ENCODE measurements around the gene GMDS. TPM values are rescaled to one million over a fixed set of nuclear protein-coding genes. Genes with fewer than 3 reads are reported as not detected.
A peak's percentile ranks its signal among the peaks of the same experiment; 100 is the strongest.

Gene GMDS
- total RNA-seq, 1 donor from 2014 or later, result 31.4 TPM

- no peak for DNase-seq (ENCODE audit: low spot score)
- no peak for ATAC-seq
- intact Hi-C loops (cut with DNase I), result no loop called here
Observed at GRCh38 chr6:2185466-2185865, 59.9 kb downstream of the GMDS start.

DNA sequence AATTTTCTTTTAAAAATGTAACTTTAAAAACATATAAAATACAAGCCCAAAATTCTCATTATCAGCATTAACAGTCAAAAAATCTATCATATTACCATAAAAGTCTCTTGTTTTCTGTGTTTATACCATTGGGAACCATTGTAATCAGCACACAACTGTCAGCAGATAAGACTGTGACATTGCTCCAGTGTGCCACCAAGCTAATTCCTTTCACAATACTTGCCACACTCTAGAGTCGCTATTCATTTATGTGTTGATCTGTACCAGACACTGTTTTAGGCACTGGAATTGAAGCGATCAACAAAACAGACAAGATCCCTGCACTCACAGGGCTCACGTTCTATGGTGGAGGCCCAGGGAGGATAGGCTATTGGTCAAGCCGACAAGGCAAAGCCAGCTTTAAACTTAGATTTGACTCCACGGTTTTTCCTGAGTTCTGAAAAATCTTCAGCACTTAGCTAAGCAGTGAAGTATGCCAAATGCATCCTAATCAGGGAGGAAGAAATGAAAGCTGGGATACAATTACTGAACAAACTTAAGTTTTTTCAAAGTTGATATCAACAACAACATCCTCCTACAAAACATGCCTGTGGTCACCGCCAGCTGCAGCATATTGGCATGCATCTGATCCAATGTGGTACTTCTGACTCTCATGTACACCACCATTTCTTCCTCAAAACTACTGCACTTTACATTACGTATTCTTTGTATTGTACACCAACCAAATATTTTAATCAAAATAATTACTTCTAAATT is 60.5 kb downstream of the GMDS start:
- DNase-seq (ENCODE audit: low spot score), result no peak
- intact Hi-C loops (cut with DNase I), result no loop called here
- no peak for ATAC-seq

- no peak for DNase-seq (ENCODE audit: low spot score)
- ATAC-seq, result no peak
- intact Hi-C loops (cut with DNase I), result no loop called here
Observed at GRCh38 chr6:2183752-2184151, 61.7 kb downstream of the GMDS start.

DNA sequence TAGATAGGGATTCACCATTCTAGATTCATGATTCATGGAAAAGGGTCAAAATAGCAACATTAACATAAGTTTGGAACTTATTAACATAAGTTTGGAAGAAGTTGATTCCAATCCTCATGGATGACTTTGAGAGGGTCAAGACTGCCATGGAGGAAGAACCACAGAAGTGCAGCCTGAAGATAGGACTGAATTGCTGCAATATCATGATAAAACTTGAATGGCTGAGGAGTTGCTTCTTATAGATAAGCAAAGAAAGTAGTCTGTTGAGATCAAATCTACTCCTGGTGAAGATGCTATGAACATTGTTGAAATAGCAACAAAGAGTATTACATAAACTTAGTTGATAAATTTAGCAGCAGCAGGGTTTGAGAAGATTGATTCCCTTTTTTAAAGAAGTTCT is 62.2 kb downstream of the GMDS start:
- intact Hi-C loops (cut with DNase I), result no loop called here
- ATAC-seq, result no peak
- no peak for DNase-seq (ENCODE audit: low spot score)

DNA sequence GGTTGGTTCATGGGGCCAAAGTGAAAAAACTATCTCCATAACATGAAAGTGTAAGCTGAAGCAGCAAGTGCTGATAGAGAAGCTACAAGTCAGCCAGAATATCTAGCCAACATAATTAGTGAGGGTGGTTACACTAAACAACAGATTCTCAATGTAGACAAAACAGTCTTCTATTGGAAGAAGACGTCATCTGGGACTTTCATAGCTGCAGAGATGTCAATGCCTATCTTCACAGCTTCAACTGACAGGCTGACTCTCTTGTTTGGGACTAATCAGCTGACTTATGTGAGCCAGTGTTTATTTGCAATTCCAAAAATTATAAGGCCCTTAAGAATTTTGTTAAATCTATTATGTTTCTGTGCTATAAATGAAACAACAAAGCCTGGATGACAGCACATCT is 63.2 kb downstream of the GMDS start:
- intact Hi-C loops (cut with DNase I), result no loop called here

GRCh38 chr6:2181567-2181966 is 63.8 kb downstream of the GMDS start:
- DNase-seq (ENCODE audit: low spot score), result no peak
- intact Hi-C loops (cut with DNase I), result no loop called here

More for the DNA sequence above, 63.2 kb downstream of the GMDS start:
- ATAC-seq, result no peak
- no peak for DNase-seq (ENCODE audit: low spot score)

DNA sequence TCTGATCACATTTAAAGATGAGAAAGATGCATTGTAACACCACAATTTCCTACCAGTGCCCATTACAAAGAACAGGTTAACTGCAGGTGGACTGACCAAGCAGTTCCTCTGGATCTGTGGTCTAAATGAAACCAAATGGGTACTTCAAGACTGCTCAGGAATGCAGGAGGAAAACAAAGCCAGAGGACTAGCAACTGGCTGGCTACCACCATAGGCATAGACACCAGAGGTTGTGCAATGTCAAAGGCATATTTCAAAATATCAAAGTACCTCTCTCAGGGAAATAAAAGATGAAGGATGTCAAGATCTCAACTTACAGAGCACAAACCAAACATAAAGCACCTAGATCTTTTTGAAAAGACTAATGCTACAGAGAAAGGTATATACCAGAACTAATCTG is 65.5 kb downstream of the GMDS start:
- peak; percentile 73 for ATAC-seq
- DNase-seq (ENCODE audit: low spot score), result no peak
- intact Hi-C loops (cut with DNase I), result no loop called here

More at GRCh38 chr6:2181567-2181966, 63.8 kb downstream of the GMDS start:
- ATAC-seq, result no peak

DNA sequence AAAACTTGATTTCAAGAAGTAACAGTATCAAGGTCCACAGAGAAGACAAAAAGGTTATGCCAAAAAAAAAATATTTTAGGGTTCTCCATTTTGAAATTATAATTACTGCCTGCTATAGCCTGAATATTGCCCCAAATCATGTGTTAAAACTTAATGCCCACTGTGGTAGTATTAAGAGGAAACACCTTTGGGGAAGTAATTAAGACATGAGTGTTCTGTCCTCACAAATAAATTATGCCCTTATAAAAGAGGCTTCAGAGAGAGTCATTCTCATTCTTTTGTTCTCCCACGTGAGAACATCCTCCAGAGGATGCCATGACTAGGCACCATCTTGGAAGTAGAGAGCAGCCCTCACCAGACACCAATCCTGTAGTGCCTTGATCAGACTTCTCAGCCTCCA is 66.2 kb downstream of the GMDS start:
- DNase-seq (ENCODE audit: low spot score) (no peak), ATAC-seq (no peak)
- intact Hi-C loops (cut with DNase I), result no loop called here

DNA sequence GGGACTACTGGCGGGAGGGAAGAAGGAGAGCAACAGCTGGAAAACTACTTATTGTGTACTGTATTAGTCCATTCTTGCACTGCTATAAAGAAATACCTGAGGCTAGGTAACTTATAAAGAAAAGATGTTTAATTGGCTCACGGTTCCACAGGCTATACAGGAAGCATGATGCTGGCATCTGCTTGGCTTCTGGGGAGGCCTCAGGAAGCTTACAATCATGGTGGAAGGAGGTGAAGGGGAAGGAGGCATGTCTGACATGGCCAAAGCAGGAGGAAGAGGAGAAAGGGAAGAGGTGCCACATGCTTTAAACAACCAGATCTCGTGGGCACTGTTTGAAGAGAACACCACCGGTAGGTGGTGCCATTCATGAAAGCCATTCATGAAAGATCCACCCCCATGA is 67.3 kb downstream of the GMDS start:
- intact Hi-C loops (cut with DNase I), result no loop called here

GRCh38 chr6:2175825-2176224 is 69.6 kb downstream of the GMDS start:
- DNase-seq (ENCODE audit: low spot score) (no peak), ATAC-seq (no peak)
- intact Hi-C loops (cut with DNase I), result no loop called here

More for the DNA sequence above, 67.3 kb downstream of the GMDS start:
- ATAC-seq (no peak), DNase-seq (ENCODE audit: low spot score) (no peak)

DNA sequence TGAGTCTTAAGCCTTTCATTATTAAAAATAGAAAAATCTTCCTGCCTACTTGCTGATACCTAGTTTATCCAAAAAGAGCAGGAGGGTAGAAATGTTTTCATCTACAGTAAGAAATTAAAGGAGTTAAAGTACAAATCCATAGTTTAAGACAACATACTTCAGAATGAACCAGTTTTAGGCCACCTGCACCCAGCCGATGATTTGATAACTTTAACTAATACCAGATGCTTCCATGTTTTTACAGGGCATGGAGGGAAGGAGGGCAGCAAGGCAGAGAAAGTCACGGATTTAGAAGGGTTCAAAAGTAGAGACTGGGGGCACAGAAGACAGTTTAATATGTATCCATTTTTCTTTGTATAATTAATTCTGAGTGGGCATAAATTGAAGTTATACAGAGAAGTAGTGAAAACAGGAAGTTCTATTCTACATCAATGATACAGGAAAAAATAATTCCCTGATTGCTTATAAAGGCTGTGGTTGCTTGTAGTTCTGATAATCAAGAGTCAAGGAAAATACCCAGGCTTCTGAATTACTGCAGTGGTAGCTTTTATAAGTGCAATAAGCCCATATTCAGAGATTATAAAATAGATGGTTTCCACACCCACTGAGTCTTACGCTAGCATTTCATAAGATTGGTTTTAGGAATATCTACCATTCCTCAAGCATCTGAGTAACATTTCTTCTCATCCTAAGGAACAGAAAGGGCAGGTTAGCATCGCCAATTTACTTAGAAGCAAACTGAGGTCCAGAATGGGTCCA is 72.0 kb downstream of the GMDS start:
- DNase-seq (ENCODE audit: low spot score), result no peak
- intact Hi-C loops (cut with DNase I), result no loop called here
- no peak for ATAC-seq

DNA sequence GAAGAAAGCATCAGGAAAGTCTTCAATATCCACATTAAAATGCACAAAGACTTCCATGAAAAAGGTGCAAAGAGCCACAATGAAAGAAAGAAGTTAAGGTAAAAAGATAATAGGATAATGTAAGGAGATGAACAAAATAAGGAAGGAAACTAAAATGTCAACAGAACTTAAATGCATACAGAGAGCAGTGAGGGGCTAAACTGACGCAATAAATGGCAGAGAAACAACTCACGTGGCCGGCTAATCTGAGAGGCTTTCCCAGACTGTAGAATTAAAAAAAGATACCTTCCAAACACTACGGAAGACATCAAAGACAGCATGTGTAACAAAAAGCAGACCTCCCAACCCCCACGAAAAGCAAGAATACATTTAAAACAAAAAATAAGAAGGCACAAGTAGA is 73.7 kb downstream of the GMDS start:
- DNase-seq (ENCODE audit: low spot score) (no peak), ATAC-seq (no peak)
- intact Hi-C loops (cut with DNase I), result no loop called here

- intact Hi-C loops (cut with DNase I), result no loop called here
- DNase-seq (ENCODE audit: low spot score), result no peak
- no peak for ATAC-seq
Observed at GRCh38 chr6:2168480-2168879, 76.9 kb downstream of the GMDS start.

DNA sequence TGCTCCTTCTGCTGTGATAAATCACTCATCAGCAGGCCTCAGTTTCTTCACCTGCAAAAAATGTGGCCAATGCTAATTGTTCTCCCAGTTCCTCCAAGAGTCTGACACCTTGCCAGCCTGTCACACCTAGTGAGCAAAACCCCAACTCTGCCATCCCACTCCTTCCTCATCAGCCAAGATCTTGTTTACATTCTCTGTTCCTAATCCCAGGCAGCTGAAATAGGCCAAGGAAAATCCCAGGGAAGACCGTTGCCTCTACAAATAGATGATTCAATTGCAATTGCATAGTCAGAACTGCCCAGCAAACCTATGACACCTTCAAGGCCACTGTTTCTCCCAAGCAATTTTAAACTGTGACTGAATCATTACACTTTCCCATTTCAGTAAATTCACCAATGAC is 78.7 kb downstream of the GMDS start:
- ATAC-seq (no peak), DNase-seq (ENCODE audit: low spot score) (no peak)
- intact Hi-C loops (cut with DNase I), result no loop called here

- intact Hi-C loops (cut with DNase I), result no loop called here
- DNase-seq (ENCODE audit: low spot score), result no peak
- no peak for ATAC-seq
Observed at GRCh38 chr6:2165286-2165685, 80.1 kb downstream of the GMDS start.

DNA sequence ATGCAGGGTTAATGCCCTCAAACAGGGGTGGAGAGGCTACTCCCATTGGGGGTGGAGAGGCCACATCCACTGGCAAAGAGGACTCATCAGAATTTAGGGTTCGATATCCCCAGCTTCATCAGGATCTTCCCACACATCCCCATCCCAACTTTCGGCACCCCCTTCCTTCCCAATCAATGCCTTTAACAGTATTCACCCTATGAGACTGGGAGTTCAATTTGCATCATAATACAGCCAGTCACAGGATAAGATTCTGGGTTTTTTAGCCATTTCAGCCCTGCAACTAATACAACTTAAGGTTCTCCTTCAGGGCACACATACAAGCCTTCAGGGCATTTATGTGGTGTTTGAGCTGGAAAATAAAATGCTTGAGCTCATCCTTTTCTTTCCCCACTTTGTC is 80.9 kb downstream of the GMDS start:
- intact Hi-C loops (cut with DNase I), result no loop called here
- ATAC-seq, result no peak
- DNase-seq (ENCODE audit: low spot score), result no peak

DNA sequence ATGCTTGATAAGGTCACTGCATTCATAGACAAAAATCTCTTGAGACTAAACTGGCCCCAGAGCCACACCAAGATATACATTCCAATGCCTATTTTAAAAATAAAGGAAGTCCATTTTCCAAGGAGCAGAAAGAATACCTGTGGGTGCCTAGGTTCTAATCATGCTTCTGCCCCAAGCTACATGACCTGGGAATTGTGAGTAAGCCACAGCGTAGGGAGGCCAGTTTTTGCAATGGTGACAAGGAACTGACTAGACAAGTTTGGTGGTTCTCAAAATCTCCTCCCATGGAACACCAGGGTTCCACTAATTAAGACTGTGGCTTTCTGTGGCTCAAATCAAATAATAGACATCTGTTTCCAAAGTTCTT is 83.3 kb downstream of the GMDS start:
- intact Hi-C loops (cut with DNase I), result no loop called here
- ATAC-seq, result no peak
- DNase-seq (ENCODE audit: low spot score), result no peak

- DNase-seq (ENCODE audit: low spot score), result no peak
- peak; percentile 19 for ATAC-seq
- intact Hi-C loops (cut with DNase I), result no loop called here
Observed at GRCh38 chr6:2158596-2159271, 86.7 kb downstream of the GMDS start.

- peak; percentile 87 for ATAC-seq
- intact Hi-C loops (cut with DNase I), result no loop called here
Observed at GRCh38 chr6:2157441-2158127, 87.8 kb downstream of the GMDS start.

DNA sequence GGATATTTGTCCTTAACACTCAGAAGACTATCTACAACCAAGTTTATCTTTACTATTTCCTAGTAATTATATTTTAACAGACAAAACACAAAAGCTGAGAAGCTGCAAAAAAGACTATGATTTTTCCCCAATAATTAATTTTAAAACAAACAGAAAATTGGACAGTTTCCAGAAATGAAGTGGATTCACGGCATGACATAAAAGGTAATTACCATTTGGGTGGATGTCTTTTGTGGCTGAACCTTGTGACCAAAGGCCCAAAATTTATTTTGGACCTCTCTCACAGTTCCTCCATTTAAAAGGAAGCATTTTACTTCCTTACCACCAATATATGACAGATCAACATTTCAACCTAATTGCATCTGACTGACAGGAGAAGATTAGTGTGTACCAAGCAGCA is 90.2 kb downstream of the GMDS start:
- DNase-seq (ENCODE audit: low spot score) (no peak), ATAC-seq (no peak)
- intact Hi-C loops (cut with DNase I), result no loop called here

More at GRCh38 chr6:2157441-2158127, 87.8 kb downstream of the GMDS start:
- DNase-seq (ENCODE audit: low spot score), result no peak
